ENCODE results near the gene IFI30. TPM values are rescaled to one million over a fixed set of nuclear protein-coding genes. Genes with fewer than 3 reads are reported as not detected.

Gene IFI30
- total RNA-seq, 1 experiment from 2014 or later = 23.6 TPM

DNA sequence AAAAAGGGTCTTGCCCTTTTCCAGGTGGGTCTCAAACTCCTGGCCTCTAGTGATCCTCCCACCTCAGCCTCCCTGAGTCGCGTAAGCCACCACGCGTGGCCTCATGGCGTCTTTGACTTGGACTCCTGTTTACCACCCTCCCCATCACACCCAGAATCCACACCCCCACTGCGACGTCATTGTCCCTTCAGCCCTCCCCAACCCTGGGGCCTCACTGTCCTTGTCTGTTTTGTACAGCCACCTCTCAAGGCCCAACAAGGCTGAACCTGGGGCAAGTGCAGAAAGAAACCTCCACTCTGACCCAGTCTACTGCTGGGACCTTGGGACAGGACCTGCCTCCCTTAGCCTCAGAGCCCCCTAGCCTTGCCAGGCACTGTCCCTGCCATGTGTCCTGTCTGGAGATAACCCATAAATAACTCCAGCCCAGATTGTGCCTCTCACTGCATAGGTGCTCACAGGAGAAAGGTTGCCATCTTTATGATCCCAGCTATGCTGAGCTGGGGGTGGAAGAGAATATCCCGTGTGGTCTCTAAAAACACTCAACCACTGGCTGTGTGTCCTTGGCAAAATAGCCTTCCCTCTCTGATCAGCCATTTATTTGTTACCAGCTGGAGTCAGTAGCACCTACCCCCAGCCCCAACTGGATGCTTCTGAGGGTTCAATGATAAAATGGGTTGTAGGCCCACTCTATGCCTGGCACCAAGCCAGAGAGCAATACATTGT lies 1.8 kb upstream of the IFI30 start:
- Mint-ChIP-seq H3K27ac (peak overlapping the region in 1 of 3 experiments; percentile 14; a peak in 1 of 7 replicates), H3K9me3 (no peaks in the 10 kb centered on the region), H3K36me3 (ENCODE audit: insufficient read depth in 1 of 3, low read depth in 3 of 3) (peaks cover 12 to 45% (median 40%) of the 10 kb centered on the region in 3 experiments), H3K4me3 (peak overlapping the region in 1 of 2 experiments; percentile 56; a peak in 2 of 5 replicates), H3K4me1 (peaks cover 9 to 18% of the 10 kb centered on the region in 2 experiments), H3K27me3 (ENCODE audit: low read depth) (peaks cover 17% of the 10 kb centered on the region)
- Histone ChIP-seq H3K18ac (ENCODE audit: insufficient read length, low read depth, low read length) (no peak overlapping the region), H3K4me2 (ENCODE audit: insufficient read depth, insufficient read length, low read length) (no peak overlapping the region), H2AFZ (ENCODE audit: low read length) (no peak overlapping the region), H3K79me2 (ENCODE audit: insufficient read depth, low read length) (no peaks in the 10 kb centered on the region), H2AK5ac (ENCODE audit: insufficient read length, low read length) (no peak overlapping the region), H3K79me1 (ENCODE audit: insufficient read depth, low read depth, low read length, poor library complexity, severe bottlenecking) (no peaks in the 10 kb centered on the region), H3K9ac (ENCODE audit: extremely low read depth, insufficient read length, low read length) (no peak overlapping the region), H2BK5ac (ENCODE audit: insufficient read length, low read length) (no peak overlapping the region), H2BK15ac (ENCODE audit: low read depth, low read length) (no peak overlapping the region), H3K27ac (ENCODE audit: insufficient read length, low read depth, low read length) (no peak overlapping the region), H4K20me1 (ENCODE audit: control insufficient read depth, insufficient read depth, insufficient read length) (no peaks in the 10 kb centered on the region), H3K23me2 (ENCODE audit: insufficient read length, low read depth, low read length, poor library complexity, severe bottlenecking) (peaks cover 10% of the 10 kb centered on the region), H3K4ac (ENCODE audit: low read depth, low read length) (no peak overlapping the region), H3K56ac (ENCODE audit: insufficient read length, low read depth, low read length) (no peak overlapping the region), H4K91ac (ENCODE audit: insufficient read length, low read depth, low read length) (no peak overlapping the region), H2BK12ac (ENCODE audit: insufficient read length, low read depth, low read length) (no peak overlapping the region), H3T11ph (ENCODE audit: low read length) (no peak overlapping the region), H2BK120ac (ENCODE audit: low read depth, low read length, poor library complexity, severe bottlenecking) (no peak overlapping the region), H4K5ac (ENCODE audit: insufficient read length, low read depth, low read length) (no peak overlapping the region), H4K8ac (replicated peaks; ENCODE audit: insufficient read length, low read depth, low read length) (no peak overlapping the region), H3K23ac (ENCODE audit: insufficient read length, low read depth, low read length) (no peak overlapping the region), H2BK20ac (ENCODE audit: low read depth, low read length, poor library complexity, severe bottlenecking) (no peak overlapping the region), H3K14ac (ENCODE audit: insufficient read depth, low read length) (no peak overlapping the region), H3K27me3 (ENCODE audit: insufficient read depth, low read length) (no peaks in the 10 kb centered on the region), H3K9me3 (ENCODE audit: control insufficient read depth, low read depth, low read length) (no peaks in the 10 kb centered on the region), H3K4me1 (ENCODE audit: insufficient read depth, low read length) (no peaks in the 10 kb centered on the region; the same call in 1 of the 2 replicates)
- no peak for DNase-seq
- WGBS (ENCODE audit: extremely low coverage, insufficient read length, low lambda C conversion rate) = no CpG with 5 or more reads among the region's 8 CpGs
- TF ChIP-seq, protein P1, sequence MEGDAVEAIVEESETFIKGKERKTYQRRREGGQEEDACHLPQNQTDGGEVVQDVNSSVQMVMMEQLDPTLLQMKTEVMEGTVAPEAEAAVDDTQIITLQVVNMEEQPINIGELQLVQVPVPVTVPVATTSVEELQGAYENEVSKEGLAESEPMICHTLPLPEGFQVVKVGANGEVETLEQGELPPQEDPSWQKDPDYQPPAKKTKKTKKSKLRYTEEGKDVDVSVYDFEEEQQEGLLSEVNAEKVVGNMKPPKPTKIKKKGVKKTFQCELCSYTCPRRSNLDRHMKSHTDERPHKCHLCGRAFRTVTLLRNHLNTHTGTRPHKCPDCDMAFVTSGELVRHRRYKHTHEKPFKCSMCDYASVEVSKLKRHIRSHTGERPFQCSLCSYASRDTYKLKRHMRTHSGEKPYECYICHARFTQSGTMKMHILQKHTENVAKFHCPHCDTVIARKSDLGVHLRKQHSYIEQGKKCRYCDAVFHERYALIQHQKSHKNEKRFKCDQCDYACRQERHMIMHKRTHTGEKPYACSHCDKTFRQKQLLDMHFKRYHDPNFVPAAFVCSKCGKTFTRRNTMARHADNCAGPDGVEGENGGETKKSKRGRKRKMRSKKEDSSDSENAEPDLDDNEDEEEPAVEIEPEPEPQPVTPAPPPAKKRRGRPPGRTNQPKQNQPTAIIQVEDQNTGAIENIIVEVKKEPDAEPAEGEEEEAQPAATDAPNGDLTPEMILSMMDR (conservative IDR thresholded peaks at IDR 0.05) = no peak
